AML-193 (cell line): ENCODE results near the gene CARD10.
A peak's percentile ranks its signal among the peaks of the same experiment; 100 is the strongest.

ENCODE experiments used
- DNase-seq, 2 experiments: peaks; one replicate each; lab custom pipeline; 2025; lab: John Stamatoyannopoulos, UW

The CARD10 gene, protein sequence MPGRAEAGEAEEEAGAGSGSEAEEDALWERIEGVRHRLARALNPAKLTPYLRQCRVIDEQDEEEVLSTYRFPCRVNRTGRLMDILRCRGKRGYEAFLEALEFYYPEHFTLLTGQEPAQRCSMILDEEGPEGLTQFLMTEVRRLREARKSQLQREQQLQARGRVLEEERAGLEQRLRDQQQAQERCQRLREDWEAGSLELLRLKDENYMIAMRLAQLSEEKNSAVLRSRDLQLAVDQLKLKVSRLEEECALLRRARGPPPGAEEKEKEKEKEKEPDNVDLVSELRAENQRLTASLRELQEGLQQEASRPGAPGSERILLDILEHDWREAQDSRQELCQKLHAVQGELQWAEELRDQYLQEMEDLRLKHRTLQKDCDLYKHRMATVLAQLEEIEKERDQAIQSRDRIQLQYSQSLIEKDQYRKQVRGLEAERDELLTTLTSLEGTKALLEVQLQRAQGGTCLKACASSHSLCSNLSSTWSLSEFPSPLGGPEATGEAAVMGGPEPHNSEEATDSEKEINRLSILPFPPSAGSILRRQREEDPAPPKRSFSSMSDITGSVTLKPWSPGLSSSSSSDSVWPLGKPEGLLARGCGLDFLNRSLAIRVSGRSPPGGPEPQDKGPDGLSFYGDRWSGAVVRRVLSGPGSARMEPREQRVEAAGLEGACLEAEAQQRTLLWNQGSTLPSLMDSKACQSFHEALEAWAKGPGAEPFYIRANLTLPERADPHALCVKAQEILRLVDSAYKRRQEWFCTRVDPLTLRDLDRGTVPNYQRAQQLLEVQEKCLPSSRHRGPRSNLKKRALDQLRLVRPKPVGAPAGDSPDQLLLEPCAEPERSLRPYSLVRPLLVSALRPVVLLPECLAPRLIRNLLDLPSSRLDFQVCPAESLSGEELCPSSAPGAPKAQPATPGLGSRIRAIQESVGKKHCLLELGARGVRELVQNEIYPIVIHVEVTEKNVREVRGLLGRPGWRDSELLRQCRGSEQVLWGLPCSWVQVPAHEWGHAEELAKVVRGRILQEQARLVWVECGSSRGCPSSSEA

DNA sequence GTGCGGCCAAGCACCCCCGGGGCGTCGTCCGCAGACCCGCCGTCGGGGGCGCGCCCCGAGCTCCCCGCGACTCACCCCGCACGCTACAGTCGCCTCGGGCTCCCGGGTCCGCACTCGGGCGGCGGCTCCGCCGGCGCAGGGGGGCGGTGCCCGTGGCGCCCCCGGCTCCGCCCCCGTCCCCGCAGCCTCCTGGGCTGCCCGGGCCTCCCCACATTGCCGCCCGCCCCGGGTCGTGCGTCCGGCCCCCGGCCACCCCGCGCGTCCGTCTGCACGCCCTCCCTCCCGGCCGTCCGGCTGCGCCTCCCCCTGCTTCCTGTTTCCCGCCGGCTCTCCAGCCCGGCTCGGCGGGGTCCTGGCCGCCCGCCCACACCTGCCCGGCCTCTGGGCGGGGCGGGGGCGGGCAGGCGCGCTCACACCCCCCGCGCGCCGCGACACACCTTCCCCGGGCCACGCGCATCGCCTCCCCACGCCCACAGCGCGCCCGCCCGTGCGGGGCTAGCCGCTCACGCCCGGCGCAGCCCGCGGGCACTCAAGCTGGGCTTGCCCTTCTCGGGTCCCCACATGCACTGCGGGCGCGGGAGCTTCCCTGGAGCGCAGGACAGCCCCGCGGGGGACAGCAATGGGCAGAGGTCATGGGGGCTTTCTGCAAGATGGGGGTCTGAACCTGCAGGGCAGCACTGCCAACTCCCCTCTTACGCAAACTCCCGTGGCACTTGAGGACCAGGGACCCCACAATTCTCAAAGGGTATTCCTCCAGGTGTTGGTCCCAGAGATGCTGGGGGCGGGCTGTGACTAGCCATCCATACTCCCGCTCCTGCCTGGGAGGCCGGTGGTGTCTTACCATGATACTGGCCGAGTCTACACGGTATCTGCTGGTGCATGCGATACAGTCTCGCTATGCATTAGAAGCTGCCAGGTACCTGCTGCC lies at the start of gene CARD10:
CARD10 (minus strand) TSS at position 148 of the 928 bp plus-strand sequence. CDS start 215 bp downstream, outside the sequence.
- DNase-seq, result no peak

DNA sequence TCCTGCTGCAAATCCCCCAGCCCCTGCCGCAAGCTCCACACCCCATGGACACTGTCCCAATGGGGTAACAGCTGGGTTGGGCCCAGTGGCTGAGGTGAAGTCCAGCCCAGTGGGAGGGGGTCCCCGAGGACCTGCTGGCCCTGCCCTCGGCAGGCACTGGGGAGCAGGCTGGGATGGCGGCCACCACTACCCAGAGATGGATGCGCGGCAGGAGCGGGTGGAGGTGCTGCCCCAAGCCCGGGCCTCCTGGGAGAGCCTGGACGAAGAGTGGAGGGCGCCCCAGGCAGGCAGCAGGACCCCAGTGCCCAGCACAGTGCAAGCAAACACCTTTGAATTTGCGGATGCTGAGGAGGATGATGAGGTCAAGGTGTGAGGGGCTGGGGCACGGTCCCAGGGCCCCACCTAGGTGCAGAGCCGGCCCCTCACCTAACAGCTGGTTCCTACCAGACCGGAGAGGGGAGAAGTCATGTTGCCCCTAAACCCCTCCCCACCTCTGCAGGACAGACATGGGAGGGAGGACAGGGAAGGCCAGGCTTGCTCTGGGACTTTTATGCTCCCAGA lies 49.3 kb upstream of the CARD10 start:
- no peak for DNase-seq

DNA sequence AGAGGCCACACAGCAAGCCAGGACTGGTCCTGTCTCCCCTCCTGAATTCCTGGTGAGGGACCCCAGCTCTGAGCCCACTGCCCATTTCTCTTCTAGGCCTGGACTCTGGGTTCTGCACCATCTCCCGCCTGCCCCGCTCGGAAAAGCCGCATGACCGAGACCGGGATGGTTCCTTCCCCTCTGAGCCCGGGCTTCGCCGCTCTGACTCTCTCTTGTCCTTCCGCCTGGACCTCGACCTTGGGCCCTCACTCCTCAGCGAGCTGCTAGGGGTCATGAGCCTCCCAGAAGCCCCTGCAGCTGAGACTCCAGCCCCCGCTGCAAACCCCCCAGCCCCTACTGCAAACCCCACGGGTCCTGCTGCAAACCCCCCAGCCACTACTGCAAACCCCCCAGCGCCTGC lies 48.8 kb upstream of the CARD10 start:
- DNase-seq, result no peak

DNA sequence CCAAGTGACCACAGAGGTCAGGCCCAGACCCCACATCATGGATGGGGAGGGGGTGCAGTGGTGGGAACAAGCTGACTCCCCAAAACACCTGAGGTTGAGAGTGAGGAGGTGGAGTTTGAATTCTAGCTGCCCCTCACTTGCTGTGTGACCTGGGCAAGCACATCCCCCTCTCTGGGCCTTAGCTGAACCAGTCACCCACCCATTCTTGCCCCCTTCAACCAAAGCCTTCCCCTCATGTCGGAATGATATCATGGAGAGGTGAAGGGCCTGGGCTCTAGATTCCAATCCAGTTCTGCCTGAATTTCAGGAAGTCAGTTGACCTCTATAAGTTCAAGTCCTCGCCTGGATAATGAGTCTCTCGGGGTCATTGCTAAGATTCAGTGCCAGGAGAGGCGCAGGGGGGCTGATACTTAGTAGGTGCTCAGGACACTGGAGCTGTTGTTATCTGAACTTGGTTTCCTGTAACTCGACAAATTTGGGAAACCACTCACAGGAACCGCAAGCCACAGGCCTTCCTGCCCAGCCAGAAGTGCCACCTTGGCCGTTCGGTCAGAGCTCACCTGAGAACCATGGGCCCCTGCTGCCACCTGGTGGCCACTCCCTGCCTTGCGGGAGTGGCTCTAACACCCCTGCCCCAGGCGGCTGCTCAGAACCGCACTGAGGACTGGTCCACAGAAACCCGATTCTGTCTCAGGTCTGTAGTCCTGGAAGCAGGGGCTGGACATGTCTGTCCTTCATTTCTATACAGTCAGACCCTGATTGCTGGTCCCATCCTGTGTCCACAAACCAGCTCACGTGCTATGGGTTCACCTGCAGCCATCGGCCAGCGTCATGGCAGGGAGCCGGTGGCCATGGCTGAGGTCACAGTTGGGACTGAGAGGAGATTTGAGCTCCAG lies 47.9 kb upstream of the CARD10 start:
- peak; percentile 45 to 52 for DNase-seq

DNA sequence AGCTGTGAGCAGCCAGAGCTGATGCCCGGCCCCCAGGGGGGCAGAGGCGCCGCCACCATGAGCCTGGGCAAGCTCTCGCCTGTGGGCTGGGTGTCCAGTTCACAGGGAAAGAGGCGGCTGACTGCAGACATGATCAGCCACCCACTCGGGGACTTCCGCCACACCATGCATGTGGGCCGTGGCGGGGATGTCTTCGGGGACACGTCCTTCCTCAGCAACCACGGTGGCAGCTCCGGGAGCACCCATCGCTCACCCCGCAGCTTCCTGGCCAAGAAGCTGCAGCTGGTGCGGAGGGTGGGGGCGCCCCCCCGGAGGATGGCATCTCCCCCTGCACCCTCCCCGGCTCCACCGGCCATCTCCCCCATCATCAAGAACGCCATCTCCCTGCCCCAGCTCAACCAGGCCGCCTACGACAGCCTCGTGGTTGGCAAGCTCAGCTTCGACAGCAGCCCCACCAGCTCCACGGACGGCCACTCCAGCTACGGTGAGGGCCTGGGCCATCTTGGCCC lies 47.2 kb upstream of the CARD10 start:
- no peak for DNase-seq

DNA sequence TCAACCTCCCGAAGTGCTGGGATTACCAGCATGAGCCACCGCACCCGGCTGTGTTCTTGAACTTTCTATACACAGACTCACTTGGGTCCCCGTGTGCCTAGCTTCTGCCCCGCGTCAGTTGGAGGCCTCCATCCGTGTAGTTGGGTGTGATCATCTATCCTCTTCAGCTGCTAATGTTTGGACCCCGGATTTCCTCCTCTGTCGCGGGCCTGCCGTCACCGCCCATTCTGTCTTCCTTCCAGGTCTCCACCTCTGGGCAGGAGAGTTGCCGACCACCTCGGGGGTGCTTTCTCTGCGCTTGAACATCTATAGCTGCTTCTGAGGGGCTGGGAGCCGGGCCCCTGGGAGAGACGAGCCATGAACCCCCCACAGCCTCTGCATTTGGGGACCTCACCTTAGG lies 46.6 kb upstream of the CARD10 start:
- no peak for DNase-seq

DNA sequence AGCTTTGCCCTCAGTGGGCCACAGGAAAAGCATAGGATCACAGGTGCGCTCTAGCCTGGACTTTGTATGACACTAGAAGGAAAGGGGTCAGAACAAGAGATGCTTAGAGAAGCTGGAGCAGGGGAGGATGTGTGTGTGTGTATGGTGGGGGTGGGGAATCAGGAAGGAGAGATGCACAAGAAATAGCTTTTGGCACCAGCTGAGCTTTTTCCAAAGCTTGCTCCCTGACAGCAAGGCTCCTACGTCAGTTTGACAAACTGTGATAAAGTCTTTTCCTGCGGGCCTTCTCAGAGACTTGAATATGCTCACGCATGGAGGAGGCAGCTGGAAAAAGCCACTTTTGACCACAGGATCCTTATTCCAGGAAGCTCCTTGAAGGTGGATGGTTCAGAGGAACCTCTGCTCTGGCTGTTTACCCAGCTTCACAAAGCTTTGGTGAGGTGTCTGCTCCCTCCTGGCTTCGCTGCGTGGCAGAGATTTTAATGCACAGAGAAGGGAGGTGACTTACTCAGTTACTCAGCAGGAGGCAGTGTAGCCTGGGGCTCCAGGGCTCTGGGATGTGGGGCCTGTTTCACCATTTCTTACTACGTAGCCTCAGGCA lies 45.0 kb upstream of the CARD10 start:
- DNase-seq, result no peak

DNA sequence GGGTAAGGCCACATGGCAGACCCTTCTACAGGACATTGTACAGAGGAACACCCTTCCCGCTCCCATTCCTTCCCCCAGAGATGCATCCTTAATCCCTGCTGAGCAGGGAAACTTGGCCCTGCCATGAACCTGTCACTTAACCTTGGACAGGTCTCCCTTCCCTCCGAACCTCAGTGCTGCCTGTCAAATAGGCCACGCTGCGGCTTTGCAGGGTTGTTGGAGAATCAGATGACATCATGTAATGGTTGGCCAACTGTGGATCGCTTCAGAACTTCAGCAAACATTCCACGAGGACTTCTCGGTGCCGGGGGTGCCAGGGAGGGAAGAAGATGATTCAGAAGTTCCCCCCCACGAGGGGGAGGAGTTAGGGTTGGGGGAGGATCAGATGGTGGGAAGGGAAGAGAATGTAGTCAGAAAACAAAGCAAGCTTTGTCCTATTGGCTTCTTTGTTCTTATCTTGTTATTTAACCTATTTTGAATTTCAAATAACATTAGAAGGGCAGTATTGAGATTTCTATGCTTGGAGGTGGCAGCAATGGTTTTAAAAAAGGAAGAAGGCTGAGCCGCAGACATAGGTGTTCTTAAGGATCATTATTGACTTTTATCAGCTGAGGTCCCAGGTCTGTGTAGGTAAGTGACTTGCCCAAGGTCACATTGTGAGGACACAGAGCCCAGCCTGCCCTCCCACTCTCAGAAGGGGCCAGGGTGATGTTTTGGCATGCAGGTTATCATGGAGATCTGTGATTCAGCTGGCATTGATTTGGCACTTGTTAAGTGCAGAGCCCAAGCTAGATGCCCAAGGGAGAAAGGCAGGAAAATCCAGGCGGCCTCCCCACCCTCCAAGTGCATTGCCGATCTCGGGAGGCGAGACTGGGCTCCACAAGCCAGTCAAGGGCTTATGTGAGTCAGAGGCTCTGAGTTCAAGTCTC lies 44.2 kb upstream of the CARD10 start:
- no peak for DNase-seq

DNA sequence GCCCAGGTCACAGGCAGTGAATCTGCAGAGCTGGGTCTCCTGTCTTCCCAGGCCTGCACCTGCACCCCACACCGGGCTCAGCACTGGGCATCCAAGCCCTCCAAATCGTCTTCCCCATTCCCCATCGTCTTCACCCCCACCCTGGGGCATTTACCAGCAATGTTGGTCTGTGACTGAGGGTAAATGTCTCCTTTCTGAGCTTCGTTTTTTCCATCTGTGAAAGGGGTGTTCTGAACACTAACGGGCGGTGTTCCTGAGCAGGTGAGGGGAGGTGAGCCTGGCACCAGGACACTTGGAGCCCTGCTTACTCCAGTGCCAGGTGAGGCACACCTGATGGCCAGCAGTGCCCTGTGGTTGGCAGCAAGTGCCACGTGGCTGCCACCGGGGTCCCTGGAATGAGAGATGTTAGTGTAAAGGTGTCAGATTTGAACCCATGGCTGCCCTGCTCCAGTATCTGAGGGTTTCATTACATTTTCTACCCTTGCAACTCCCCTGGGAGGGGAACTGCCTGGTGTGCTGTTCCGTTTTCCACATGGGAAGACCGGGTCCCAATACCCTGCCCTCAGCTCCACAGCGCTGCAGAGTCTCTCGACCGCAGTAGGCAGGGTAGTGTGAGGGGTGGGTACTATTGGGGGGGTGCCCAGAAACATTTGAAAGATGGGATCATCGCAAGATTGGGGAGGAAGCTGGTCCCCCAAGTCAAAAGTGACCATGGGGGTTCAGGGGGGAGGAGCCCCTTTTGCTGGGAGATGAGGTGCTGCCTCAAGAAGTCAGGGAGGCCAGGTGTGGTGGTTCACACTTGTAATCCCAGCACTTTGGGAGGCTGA lies 43.0 kb upstream of the CARD10 start:
- no peak for DNase-seq

DNA sequence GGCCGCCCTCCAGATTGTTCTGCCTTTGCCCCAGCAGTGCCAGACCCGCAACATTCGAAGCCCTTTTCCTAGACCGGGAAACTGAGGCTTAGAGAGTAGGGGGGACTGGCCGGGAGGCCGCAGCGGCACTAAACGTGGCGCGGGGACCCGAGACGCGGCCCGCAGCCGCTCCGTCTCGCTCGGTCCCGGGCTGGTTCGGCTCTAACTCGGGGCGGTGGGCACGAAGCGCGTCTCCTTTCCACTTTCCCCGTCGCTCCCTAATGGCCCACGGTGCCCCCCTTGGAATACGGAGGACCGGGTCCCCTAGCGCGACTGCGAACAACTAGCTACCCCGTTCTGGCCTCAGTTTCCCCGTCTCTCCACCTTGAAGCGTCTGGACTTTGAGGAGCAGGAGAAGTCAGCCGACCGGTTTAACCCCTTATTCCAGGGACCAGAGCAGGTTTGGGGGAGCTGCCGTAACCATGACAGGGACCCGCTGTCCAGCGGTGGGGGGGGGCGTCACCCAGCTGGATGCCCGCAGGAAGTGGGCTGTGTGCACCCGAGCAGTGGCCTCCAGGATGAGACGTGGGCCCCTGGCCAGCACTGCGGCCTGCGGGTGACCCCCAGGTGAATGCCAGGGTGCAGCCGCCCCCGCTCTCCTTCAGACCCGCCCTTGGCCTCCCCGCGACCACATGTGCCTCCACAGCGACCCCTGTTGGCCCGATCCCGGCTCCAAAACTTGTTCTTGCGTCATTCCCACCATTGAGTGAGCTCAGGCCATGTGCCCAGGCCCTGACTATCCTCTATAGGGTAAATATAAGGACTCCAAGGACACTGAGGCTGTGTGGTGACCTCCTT lies 42.2 kb upstream of the CARD10 start:
- DNase-seq, result peak; percentile 44 to 64

DNA sequence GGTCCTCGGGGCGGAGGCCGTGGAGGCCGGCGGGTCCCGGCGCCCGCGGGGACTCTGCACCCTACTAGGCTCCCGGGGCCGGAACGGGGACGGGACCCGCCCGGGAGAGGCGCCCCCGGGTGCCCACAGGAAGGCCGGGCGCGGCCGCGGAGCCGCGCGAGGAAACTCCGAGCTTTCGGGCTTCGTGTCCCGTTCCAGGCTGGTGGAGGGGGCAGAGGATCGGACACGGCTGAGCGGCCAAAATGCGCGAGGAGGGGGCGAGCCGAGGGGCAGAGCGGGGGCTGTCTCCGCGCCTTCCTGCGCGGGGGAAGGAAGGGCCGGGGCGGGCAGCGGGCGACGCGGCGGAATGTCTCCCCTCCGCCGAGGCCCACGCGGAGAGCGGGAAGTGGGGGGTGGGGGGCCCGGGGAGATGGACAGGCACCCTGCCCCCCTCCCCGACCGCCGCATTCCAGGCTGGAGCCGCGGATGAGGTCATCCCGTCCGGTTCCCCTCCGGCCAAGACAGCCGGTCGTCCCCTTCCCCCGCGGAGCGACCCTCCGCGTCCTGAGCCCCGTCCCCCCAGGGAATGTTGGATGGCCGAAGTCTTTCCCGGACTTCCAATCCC lies 41.5 kb upstream of the CARD10 start:
- DNase-seq, result no peak

DNA sequence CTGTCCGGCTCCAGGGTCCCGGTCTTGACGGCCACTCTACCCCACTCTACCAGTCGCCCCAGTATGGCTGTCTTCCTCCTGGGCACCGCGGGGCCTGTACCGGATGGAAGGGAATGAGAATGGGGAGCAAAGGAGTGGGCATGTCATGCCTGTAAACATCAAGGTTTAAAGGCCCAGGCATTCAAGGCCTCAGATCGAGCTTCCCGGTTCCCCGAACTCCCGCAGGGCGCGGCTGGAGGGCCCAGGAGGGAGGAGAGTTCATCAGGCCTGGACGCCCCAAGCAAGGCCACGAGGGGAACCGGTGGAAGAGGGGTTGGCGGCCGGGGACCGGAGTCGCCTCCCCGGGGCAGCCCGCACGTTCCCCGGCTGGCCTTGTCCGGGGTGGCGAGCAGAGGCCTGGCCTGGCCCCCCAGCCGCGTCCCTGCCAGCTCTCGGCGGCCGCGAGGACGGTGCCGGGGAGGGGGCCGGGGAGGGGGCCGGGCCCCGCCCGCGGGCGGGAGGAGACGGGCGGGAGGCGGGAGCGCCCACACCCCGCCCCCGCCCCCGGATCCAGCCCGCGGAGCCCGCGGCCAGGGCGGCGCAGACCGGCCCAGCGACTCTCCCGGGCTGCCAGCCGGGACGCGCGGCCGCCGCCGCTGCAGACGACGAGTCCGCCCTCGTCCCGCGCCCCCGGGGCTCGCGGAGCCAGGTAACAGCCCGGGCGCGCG lies 40.8 kb upstream of the CARD10 start, which contains the start of gene CDC42EP1:
CDC42EP1 (plus strand) TSS at position 580 of the 707 bp plus-strand sequence. CDS start 5,870 bp downstream, outside the sequence.
- no peak for DNase-seq

DNA sequence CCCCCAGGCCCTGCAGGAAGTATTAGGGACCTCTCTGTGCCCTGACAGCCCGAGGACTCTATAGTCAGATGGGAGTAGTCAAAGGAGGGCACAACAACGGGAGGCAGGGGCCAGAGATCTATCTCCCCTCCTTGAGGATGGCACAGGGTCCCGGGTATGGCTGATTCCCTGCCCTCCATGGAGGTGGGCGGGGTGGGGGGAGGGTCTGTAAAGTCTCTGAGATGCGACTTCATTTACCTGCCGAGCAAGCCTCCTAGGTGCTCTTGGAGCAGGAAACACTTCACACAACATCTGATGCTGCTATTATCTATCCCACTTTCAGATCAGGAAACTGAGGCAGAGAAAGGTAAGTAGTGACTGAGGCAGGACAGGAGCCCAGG lies 40.3 kb upstream of the CARD10 start:
- no peak for DNase-seq

DNA sequence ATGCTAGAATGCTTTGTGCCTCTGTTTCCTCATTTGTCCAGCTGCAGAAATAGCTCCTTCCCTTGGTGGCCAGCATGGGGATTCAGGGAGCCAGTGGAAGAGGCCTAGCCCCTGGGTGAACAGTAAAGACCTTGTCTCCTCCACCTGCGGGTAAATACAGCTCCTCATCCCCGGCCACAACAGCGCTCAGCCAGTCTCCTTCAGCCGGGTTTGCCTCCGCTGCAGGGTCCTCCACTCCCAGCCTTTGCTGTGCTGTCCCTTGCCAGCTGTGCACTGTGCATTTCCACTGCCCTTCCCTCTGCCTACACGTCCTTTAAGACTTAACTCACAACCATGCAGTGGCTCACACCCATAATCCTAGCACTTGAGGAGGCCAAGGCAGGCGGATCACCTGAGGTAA lies 39.6 kb upstream of the CARD10 start:
- no peak for DNase-seq

DNA sequence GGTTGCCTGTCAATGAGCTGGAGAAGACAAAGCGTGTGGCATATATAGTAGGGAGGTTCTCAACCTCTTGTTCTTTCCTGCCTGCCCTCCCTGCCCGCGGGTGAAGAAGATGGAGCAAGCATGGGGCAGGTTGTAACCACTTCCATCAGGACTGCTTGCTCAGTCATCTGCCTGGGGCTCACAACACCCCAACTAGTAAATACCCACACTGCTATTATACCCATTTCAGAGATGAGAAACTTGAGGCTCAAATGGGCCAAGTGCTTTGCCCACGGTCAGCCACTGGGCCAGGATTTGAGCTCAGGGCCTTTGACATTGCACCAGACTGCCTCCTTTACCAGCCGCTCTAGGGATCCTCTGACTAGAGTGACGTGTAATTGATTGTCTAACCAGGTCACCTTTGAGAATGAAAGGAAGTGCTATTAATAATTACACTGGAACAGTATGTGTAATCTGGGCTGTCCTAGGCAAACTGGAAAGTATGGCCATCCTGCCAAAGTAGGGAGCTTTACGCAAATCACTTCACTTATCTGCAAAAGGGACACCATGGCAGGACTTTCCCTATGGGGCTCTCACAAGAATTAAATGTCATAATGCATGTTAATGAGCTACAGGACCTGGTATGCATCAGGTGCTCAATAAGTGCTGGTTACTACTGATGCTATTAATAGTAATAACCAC lies 38.2 kb upstream of the CARD10 start:
- DNase-seq, result no peak
